ENCODE results near the gene ZGPAT.
"Not testable (repeated sequence)": the region's sequence is repeated elsewhere in the genome, so short reads cannot be mapped to it uniquely, and the experiment has no call there.

ZGPAT gene, protein sequence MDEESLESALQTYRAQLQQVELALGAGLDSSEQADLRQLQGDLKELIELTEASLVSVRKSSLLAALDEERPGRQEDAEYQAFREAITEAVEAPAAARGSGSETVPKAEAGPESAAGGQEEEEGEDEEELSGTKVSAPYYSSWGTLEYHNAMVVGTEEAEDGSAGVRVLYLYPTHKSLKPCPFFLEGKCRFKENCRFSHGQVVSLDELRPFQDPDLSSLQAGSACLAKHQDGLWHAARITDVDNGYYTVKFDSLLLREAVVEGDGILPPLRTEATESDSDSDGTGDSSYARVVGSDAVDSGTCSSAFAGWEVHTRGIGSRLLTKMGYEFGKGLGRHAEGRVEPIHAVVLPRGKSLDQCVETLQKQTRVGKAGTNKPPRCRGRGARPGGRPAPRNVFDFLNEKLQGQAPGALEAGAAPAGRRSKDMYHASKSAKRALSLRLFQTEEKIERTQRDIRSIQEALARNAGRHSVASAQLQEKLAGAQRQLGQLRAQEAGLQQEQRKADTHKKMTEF

DNA sequence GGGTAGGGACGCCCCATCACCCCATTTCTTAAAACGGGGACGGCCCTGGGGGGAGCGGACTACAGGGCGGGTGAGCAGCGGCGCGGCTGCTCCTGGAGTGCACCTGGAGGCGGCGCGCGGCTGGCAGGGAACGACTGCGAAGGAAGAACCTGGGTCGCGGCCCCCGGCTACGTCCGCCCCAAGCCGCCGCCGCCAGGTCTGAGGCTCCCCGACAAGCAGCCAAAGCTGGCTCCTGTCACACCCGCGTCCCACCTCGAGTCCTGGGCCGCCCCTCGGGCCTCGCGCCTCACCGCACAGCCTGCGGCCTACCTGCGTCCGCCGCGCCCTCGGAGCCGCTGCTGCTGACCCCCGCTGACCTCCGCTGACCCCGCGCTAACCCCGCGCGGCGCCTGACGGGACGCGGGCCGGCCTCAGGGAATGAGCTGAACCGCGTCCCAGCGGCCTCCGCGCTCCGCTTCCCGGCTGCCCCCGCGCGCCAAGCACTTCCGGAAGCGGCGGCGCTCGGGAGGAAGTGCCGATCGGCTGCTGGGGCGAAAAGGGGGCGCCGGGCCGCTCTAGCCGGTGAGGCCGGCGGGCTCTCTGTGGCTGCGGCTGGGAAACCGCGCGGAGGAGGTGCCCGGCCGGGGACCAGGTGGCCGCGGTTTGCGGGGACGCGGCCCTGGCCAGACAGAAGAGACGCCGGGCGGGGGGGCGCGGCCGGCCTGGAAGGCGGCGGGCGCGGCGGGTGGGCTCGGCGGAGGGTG, at the start of gene ZGPAT, which contains the start of gene ARFRP1:
ZGPAT (plus strand) TSS at position 482 of the 743 bp plus-strand sequence. CDS start 542 bp downstream, outside the sequence.
ARFRP1 (minus strand) TSS at position 419 of the 743 bp plus-strand sequence. CDS start 885 bp downstream, outside the sequence.
- intact Hi-C loops (cut with DNase I): loop anchor here (5.0 kb wide), 1 partner anchor 50 kb away; the partner anchor contains the start of gene RTEL1
- DNase-seq: peak; percentile 80 to 98 (median 95)

DNA sequence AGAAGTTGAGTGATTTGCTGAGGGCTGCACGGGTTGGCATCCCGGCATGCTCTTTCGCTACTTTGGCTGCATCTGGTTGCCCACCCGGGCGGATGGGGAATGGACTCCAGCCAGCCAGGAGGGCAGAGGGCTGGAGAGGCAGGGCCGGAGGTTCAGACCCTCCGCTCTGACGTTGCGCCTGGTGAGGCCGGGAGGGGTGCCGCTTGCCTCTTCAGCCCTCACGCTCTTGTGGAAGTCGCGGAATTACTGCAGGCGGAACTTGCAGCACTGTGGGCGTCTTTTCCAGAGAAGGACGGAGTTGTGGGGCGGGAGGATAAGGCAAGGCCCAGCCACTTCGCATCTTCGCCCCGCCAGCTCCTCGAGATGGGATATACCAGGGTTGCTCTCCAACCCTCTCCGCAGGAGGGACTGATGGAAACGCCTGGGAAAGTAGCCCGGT, 49.1 kb upstream of the ZGPAT start:
- DNase-seq: peak in 21 of 42 donors; percentile 7 to 71 (median 42)
- intact Hi-C loops (cut with DNase I): loop anchor here (2.0 to 5.0 kb wide), 2 partner anchors 32 to 49 kb away; partner anchors contain the start of genes ARFRP1, GMEB2 and ZGPAT

DNA sequence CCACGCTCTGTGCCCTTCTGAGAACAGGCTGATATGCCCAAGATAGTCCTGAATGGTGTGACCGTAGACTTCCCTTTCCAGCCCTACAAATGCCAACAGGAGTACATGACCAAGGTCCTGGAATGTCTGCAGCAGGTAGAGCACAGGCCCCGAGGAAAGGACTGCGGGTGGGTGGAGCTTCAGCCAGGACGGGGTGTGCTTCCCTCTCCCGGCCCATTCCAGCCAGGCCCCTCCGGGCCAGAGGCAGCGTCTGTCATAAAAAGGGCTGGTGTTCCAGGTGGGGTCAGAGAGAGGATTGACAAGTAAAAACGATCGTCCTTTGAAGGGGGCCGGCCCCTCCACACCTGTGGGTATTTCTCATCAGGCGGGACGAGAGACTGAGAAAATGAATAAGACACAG, 48.5 kb upstream of the ZGPAT start:
- DNase-seq: no peak
- intact Hi-C loops (cut with DNase I): loop anchor here (2.0 to 5.0 kb wide), 2 partner anchors 33 to 48 kb away; partner anchors contain the start of genes ARFRP1, GMEB2 and ZGPAT

DNA sequence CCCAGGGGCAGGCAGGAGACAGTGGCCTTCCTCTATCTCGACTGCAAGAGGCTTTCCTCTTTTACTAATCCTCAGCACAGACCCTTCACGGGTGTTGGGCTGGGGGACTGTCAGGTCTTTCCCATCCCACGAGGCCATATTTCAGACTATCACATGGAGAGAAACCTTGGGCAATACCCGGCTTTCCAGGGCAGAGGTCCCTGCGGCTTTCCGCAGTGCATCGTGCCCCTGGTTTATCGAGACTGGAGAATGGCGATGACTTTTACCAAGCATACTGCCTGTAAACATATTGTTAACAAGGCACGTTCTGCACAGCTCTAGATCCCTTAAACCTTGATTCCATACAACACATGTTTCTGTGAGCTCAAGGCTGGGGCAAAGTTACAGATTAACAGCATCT, 47.7 kb upstream of the ZGPAT start:
- DNase-seq; intact Hi-C loops (cut with DNase I): not testable (repeated sequence)

DNA sequence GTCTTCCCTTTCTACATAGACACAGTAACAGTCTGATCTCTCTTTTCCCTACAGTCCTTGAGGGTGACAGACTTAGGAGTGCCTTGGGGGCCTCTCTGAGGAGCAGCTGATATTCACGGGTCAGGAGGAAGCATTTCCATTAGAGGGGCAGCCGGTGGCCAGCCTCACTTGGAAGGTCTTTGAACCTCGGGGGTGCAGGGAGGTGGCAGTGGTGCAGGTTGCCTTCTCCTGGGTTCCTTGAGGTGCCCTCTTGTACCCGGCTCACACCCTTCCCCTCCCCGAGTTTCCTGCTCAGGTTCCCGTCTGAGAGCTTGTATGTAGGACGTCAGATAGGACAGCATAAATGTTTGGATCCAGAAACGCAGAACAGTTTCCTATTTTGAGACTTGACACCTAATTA, 47.2 kb upstream of the ZGPAT start:
- DNase-seq: no peak
- intact Hi-C loops (cut with DNase I): no loop called here

DNA sequence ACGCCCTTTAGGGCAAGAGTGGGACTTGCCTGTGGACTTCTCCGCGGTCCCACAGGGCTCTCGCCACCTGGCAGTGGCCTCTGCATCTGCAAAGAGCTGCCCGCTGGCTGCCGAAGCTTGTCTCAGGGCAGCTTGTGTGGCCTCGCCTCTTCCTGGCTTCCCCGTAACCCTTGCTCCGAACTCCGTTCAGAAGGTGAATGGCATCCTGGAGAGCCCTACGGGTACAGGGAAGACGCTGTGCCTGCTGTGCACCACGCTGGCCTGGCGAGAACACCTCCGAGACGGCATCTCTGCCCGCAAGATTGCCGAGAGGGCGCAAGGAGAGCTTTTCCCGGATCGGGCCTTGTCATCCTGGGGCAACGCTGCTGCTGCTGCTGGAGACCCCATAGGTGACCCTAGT, 46.7 kb upstream of the ZGPAT start:
- DNase-seq: no peak
- intact Hi-C loops (cut with DNase I): no loop called here

DNA sequence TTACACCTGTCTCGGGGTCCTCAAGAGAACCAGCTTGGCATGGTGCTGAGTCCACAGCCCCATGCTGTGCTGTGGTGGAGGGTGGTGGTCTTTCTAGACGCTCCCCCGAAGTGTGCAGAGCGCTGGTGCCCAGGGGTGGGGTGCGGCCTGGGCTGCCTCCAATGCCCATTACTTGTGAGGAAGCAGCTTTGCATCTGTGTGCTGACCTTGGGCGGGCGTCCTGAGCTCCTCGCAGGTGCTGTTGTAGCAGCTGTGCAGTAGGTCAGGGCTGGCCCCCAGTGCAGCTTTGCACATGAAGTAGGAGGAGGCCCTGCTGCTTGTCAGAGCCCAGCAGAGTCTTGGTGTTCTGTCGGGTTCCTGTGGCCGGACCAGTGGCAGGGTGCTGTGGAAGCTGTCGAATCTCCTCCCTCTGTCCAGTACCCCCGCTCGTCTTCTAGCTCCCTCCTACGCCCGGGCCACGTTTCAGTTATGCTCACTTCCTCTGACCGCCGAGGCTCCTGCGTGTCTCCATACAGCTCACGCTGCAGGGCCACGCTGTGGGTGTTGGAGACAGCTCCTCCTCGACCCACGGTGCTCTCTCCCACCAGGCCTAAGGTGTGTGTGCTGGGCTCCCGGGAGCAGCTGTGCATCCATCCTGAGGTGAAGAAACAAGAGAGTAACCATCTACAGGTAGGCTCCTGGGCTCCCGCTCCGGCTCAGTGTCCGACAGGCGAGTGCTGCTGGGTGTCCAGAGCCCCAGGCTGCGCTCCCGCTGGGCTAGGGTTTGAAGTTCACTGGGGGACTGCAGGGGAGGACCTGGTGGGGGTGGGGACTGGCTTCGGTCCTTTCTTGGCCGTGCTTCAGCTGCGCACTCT, 45.7 kb upstream of the ZGPAT start:
- DNase-seq: no peak
- intact Hi-C loops (cut with DNase I): no loop called here

DNA sequence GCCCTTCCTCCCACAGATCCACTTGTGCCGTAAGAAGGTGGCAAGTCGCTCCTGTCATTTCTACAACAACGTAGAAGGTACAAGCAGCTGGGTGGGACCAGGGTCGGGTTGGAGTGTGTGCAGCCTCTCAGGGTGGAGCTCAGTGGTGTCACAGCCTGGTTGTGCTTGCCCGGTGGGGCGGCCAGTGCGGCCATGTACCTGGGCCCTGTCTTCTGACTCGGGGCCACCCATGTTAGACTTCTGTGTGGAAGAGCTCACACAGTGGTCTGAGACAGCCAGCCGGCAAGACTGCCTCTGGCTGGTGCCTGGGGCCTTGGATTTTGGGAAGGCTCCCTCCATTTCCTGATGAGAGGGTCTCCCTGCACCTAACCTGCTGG, 45.0 kb upstream of the ZGPAT start:
- DNase-seq: no peak
- intact Hi-C loops (cut with DNase I): no loop called here

DNA sequence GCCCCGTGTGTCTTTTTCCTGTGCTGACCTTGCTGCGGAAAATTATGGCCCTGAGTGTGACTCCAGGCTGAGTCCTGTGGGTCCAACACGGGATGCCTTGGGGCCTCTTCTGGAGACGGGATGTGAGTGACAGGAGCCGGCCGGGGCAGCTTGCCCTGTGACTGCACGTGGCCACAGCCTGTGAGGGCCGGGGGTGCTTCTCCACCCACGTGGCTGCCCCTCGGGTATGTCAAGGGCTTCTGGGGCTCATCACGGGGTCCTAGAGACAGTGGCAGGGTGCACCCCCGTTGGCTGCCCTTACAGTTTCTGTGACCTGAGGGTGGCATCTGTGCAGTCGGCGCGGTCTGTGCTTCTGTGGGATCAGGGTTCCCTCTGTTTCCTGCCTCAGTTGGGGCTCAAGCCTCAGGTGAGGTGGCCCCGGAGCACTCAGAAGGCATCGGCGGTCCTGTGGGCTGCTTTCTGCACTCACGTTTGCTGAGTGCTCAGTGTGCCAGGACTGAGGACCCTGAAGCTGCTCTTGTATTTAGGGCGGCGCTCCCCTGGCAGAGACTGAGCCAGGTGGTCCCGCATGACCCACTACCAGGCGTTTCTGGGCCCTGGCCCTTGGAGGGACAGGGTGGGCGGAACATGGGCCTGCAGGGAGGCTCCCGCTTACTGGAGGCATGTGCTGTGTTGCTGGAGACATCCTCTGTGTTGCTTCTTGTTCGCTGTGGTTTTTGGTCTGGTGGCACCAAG, 44.3 kb upstream of the ZGPAT start:
- intact Hi-C loops (cut with DNase I): no loop called here
- DNase-seq: no peak

DNA sequence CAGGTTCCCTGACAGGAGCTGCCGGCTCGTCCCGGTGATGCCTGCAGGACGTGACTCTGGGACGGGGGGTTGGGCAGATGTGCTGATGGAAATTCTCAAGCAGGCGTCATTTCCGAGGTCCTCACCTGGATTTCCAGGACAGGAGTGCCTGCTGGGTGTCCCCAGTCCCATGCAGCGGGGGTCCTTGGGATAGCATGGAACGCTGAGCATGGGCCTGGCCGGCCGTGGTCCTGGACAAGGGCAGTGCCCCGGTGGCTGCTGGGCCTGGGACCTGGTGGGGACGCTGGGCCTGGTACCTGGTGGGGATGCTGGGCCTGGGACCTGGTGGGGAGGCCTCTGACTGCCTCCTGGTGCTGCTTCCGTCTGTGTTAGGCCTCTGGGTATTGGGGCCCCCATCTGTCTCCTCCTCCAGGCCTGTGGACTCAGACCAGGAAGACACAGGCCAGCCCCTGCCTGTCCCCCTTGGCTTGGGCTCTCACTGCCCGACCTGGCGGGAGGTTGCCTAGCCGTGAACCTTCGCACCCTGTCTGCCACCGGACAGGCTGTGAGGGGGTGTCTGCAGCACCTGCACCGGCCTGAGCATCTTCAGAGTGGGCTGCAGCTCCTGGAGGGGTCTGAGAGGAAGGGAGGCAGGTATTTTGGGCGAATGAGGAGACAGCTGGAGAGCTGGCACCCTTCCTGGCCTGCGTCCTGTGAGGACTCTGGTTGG, 43.5 kb upstream of the ZGPAT start:
- DNase-seq: no peak
- intact Hi-C loops (cut with DNase I): no loop called here

DNA sequence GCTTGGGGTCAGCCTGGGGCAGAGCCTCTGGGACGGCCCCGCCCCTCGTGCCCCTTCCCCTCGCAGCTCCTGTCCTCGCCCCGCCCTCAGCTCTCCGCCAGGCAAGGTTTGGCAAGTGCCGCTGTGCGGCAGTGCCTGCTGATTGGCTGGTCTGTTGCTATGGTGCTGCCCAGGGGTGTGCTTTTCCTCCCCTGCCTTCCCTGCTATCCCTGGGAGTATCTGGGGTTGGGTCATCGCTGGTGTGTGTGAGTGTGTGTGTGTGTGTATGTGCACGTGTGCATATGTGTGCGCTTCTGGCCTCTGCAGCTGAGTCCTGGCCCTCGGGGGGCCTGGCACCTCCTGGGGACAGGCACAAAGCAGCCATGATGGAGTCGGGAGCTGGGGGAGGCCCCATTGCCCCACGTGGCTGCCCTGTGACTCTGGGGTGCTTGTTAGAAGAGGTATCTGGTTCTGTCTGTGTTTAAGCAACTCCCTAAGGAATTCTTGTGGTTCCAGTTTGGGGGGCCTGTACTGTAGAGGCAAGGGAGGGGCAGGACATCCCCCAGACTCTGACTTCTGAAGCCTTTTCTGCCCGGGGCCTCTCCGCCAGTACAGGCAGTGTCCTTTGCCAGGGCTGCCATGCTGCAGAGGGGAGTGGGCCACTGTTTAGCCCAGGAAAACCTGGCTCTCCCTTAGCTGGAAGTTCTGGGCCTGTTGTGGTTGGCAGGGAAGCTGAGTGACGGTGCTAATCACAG, 42.8 kb upstream of the ZGPAT start:
- intact Hi-C loops (cut with DNase I): no loop called here
- peak; percentile 56 to 91 (median 80) for DNase-seq

DNA sequence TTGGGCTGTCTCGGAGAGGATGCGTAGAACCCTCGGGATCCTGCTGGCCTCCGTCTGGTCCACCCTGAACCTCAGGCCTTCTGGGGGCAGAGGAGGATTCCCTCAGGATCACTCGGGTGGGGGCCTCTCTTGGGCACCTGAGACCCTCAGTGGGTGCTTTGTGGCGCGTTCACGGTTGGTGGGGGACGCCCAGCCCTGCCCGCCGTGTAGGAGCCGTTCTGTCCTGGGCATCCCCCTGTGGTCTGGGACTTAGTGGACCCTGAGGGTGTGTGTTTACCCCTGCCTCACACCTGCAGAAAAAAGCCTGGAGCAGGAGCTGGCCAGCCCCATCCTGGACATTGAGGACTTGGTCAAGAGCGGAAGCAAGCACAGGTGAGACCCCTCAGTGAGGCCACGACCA, 42.1 kb upstream of the ZGPAT start:
- no peak for DNase-seq
- intact Hi-C loops (cut with DNase I): no loop called here

DNA sequence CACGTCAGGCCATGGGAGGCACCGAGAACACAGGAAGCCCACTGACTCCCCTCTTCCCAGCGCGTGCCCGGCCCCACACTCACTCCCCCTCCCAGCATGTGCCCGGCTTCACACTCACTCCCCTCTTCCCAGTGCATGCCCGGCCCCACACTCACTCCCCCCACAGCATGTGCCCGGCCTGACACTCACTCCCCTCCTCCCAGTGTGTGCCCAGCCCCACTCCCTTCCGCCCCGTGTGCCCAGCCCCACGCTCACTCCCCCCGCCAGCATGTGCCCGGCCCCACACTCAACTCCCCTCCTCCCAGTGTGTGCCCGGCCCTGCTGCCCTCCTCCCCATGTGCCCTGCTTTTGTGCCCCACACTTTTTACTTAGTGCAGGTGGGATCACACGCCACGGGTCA, 40.0 kb upstream of the ZGPAT start:
- intact Hi-C loops (cut with DNase I): no loop called here

DNA sequence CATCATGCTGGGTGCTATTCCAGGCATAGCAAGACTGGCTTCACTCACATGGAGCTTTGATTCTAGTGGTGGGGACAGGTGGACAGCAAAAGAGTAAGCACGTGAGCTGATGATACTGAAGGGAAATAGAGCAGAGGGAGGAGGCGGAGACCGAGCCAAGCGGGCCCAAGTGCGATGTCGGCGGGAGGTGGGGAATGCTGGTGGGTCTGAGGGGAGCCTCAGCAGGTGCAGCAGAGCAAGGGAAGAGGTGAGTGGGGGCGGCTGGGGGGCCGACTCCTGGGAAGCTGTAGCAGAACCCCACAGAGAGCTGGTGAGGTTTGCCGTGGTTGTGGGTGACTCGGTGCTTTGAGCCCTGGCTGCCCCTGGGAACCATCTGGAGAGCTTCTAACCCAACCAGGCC, 39.5 kb upstream of the ZGPAT start:
- no peak for DNase-seq
- intact Hi-C loops (cut with DNase I): no loop called here

More for the DNA sequence above, 40.0 kb upstream of the ZGPAT start:
- DNase-seq: no peak

DNA sequence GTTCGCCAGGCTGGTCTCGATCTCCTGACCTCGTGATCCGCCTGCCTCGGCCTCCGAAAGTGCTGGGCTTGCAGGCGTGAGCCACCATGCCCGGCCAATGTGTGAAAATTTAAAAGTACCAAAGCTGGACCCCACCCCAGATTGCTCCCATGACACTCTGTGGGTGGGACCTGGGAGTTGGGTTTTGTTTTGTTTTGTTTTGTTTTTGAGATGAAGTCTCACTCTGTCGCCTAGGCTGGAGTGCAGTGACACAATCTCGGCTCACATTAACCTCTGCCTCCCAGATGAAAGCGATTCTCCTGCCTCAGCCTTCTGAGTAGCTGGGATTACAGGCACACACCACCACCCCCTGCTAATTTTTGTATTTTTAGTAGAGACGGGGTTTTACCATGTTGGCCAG, 36.1 kb upstream of the ZGPAT start:
- DNase-seq; intact Hi-C loops (cut with DNase I): not testable (repeated sequence)

DNA sequence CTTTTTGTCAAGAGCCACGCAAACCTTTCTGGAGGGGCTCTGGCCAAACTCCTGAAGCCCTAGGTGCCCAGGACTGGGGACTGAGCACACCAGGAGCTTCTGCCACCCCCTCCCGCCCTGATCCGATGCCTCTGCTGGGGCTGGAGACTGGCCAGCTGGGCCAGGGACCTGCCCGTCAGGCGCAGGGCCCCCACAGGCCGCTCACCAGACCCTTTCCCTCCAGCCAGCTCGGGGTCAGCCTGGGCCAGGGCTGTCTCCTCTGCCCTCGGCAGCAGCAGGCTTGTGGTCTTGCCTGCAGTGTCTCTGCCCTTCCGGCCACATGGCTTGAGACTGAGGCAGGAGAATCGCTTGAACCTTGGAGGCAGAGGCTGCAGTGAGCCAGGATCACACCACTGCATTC, 35.2 kb upstream of the ZGPAT start:
- no peak for DNase-seq
- intact Hi-C loops (cut with DNase I): no loop called here

DNA sequence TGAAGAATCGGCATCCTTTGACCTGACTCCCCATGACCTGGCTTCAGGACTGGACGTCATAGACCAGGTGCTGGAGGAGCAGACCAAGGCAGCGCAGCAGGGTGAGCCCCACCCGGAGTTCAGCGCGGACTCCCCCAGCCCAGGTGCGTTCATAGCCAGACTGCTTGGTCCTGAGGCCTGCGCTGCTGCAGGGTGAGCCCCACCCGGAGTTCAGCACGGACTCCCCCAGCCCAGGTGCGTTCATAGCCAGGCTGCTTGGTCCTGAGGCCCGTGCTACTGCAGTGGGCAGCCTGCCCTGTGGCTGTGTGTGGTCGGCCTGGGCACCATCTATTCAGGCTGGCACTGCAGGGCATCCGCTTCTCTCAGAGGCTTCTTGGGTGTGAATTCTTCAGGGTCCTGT, 33.9 kb upstream of the ZGPAT start:
- intact Hi-C loops (cut with DNase I): no loop called here
- no peak for DNase-seq
